Keratinocyte (primary cell): ENCODE measurements around the gene BEST3. TPM values are rescaled to one million over a fixed set of nuclear protein-coding genes. Genes with fewer than 3 reads are reported as not detected.
A peak's percentile ranks its signal among the peaks of the same experiment; 100 is the strongest.

Experiments
- DNase-seq: peaks from one replicate; pipeline ENCODE4 v3.0.0-alpha.2; 2011; ENCODE audit warnings: low read depth, missing footprints, low spot score
- FAIRE-seq: peaks from 2 replicates; lab custom pipeline; 2011; peaks lifted over from hg19 to GRCh38; lab: Jason Lieb, UNC
- H2AFZ ChIP-seq: 2 replicates; pipeline ENCODE4 v1.6.0; 2012; ENCODE audit warnings: low read length, control low read depth, inconsistent platforms; ENCODE audit not compliant: control insufficient read depth
- H3K27ac ChIP-seq: 2 replicates; pipeline ENCODE4 v1.5.1; 2011; ENCODE audit warnings: low read length; ENCODE audit not compliant: control insufficient read depth, insufficient read depth
- H3K27me3 ChIP-seq: 3 replicates; pipeline ENCODE4 v1.6.0; 2011; ENCODE audit warnings: low read length; ENCODE audit not compliant: control insufficient read depth, insufficient read depth; ENCODE audit errors: extremely low read depth
- H3K36me3 ChIP-seq, 2 experiments: 2 replicates in 1 of 2; 3 replicates in 1 of 2; pipeline ENCODE4 v1.5.1; 2011; ENCODE audit warnings: low read length in 2 of 2, mild to moderate bottlenecking in 1 of 2; ENCODE audit not compliant: control insufficient read depth in 2 of 2, insufficient read depth in 2 of 2; ENCODE audit errors: extremely low read depth in 1 of 2
- H3K4me1 ChIP-seq: 3 replicates; pipeline ENCODE4 v1.5.1; 2011; ENCODE audit warnings: low read length; ENCODE audit not compliant: control insufficient read depth, insufficient read depth; ENCODE audit errors: extremely low read depth
- H3K4me2 ChIP-seq: 3 replicates; pipeline ENCODE4 v1.6.0; 2011; ENCODE audit warnings: low read depth, low read length; ENCODE audit not compliant: control insufficient read depth, insufficient read depth; ENCODE audit errors: extremely low read depth
- H3K4me3 ChIP-seq, 3 experiments: fragments of 200-600 bp in 1 of 3; sonication (generic) in 1 of 3; 2 replicates in 2 of 3; 3 replicates in 1 of 3; pipeline ENCODE4 v1.5.1; 2011 to 2016; ENCODE audit warnings: low read length in 3 of 3, mild to moderate bottlenecking in 3 of 3, control low read depth in 2 of 3, inconsistent platforms in 1 of 3, low read depth in 1 of 3, mixed read lengths in 1 of 3, mixed run types in 1 of 3, moderate library complexity in 1 of 3; ENCODE audit not compliant: control insufficient read depth in 2 of 3, insufficient read depth in 2 of 3; ENCODE audit errors: extremely low read depth in 1 of 3
- H3K79me2 ChIP-seq: 2 replicates; pipeline ENCODE4 v1.6.0; 2012; ENCODE audit warnings: low read length; ENCODE audit not compliant: control insufficient read depth, insufficient read depth
- H3K9ac ChIP-seq: 3 replicates; pipeline ENCODE4 v1.6.0; 2011; ENCODE audit warnings: low read length; ENCODE audit not compliant: control insufficient read depth, insufficient read depth; ENCODE audit errors: extremely low read depth
- H3K9me1 ChIP-seq: 3 replicates; pipeline ENCODE4 v1.6.0; 2011; ENCODE audit warnings: low read length; ENCODE audit not compliant: control insufficient read depth, insufficient read depth; ENCODE audit errors: extremely low read depth
- H3K9me3 ChIP-seq: 2 replicates; pipeline ENCODE4 v1.5.1; 2012; ENCODE audit warnings: low read depth, low read length; ENCODE audit not compliant: control insufficient read depth
- H4K20me1 ChIP-seq: 3 replicates; pipeline ENCODE4 v1.6.0; 2011; ENCODE audit warnings: low read length; ENCODE audit not compliant: control insufficient read depth, insufficient read depth; ENCODE audit errors: extremely low read depth
- EZH2 ChIP-seq: IDR thresholded peaks from one replicate; pipeline ENCODE4 v1.6.1; 2012; ENCODE audit warnings: inconsistent platforms, mild to moderate bottlenecking, low read length, moderate library complexity
- dilution Hi-C: fragments of 300-500 bp; cut with MboI; formaldehyde crosslinking; loops from one replicate; pipeline ENCODE4 v1.7.0; 2020; ENCODE audit warnings: low sequenced_read_pairs; ENCODE audit not compliant: extremely low pct_ligation_motif_present
- polyA plus RNA-seq, 5 experiments: library from polyadenylated mRNA; depleted of rRNA in 3 of 5; stranded (reverse) in 3 of 5; stranded (forward) in 1 of 5; unstranded in 1 of 5; fragments of >200 nt; gene quantifications; 1 replicate in 1 of 5; 2 replicates in 3 of 5; 3 replicates in 1 of 5; pipeline versions ENCODE4 v1.2.1 to v1.2.3, GENCODE V29; 2011 to 2012; ENCODE audit warnings: missing spikeins in 2 of 5, low read depth in 1 of 5, low replicate concordance in 1 of 5
- TF ChIP-seq, protein P1 (sequence below), 3 experiments: IDR thresholded peaks in 1 of 3; conservative IDR thresholded peaks in 1 of 3; optimal IDR thresholded peaks in 1 of 3; 2 replicates in 2 of 3; 3 replicates in 1 of 3; pipeline versions ENCODE3 to v1.5.1; 2011; ENCODE audit warnings: low read length in 3 of 3, mild to moderate bottlenecking in 3 of 3, moderate library complexity in 2 of 3, control low read depth in 1 of 3, inconsistent platforms in 1 of 3; ENCODE audit not compliant: insufficient read depth in 2 of 3; ENCODE audit errors: extremely low read depth in 1 of 3

BEST3 gene
- polyA plus RNA-seq, 1 donor (not counting 4 experiments of a cell fraction or from before 2014, with no cell fraction given), result 0.07 TPM

DNA sequence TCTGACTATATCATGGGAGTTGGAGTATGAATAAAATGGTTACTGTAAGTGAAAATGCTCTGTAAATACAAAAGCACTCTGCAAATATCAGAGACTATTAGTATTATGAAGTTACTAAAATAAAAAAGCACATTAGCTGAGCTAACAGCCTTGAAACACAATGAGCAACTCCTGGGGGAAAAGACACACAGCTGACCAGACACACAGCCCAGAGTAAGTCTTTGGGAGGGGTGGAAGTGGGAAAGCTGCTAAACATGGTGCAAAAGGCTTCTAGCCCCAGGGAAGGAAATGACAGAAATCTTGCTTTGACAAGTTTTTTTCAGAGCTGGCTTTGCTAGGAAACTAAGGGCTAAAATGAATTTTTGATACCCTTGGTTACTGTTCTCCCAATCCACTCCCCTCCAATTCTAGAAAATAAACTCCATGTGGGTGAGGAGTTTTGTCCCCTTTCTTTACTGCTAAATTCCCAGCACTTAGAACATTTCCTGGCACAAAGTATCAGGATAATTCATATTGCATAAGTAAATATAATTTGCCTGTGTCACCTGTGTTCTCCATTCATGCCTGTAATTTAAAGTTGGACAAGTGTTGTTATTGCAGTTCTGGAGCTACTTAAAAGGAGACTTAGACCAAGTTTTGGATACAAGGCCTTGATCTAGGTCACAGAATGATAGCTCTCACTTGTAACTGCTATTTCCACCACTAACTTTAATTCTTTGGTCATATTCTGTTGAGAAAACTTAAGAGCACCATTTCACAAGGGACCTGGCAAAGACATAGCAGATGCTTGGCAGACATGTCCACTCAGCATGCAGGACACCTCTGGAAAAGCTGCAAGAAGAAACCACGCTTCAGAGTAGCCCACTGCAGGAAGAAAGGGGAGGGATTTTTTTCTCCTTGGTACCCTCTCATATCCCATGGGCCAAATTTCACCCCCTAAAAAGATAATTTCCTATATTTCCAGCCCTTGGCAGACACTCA is 20.5 kb upstream of the BEST3 start:
- H3K27ac ChIP-seq, result no peak overlapping the region
- FAIRE-seq (peak; percentile 48), DNase-seq (no peak)
- no peak overlapping the region for H3K4me3 ChIP-seq
- no peaks in the 10 kb centered on the region for H3K27me3 ChIP-seq
- no peaks in the 10 kb centered on the region for H3K79me2 ChIP-seq
- TF ChIP-seq EZH2, result no peak
- TF ChIP-seq, protein P1, sequence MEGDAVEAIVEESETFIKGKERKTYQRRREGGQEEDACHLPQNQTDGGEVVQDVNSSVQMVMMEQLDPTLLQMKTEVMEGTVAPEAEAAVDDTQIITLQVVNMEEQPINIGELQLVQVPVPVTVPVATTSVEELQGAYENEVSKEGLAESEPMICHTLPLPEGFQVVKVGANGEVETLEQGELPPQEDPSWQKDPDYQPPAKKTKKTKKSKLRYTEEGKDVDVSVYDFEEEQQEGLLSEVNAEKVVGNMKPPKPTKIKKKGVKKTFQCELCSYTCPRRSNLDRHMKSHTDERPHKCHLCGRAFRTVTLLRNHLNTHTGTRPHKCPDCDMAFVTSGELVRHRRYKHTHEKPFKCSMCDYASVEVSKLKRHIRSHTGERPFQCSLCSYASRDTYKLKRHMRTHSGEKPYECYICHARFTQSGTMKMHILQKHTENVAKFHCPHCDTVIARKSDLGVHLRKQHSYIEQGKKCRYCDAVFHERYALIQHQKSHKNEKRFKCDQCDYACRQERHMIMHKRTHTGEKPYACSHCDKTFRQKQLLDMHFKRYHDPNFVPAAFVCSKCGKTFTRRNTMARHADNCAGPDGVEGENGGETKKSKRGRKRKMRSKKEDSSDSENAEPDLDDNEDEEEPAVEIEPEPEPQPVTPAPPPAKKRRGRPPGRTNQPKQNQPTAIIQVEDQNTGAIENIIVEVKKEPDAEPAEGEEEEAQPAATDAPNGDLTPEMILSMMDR (optimal IDR thresholded peaks at IDR 0.05 in 1 of 3, IDR thresholded peaks at IDR 0.05 in 1 of 3, conservative IDR thresholded peaks at IDR 0.05 in 1 of 3; ENCODE audit: extremely low read depth in 1 of 3, insufficient read depth in 2 of 3, low read length in 3 of 3), result no peak
- H3K9me1 ChIP-seq, result no peaks in the 10 kb centered on the region
- no peaks in the 10 kb centered on the region for H4K20me1 ChIP-seq
- no peaks in the 10 kb centered on the region for H3K36me3 ChIP-seq
- H3K4me2 ChIP-seq, result no peak overlapping the region
- no peaks in the 10 kb centered on the region for H3K9me3 ChIP-seq
- H3K4me1 ChIP-seq, result no peaks in the 10 kb centered on the region
- no peak overlapping the region for H2AFZ ChIP-seq
- no peak overlapping the region for H3K9ac ChIP-seq
- dilution Hi-C loops, result no loop called here

DNA sequence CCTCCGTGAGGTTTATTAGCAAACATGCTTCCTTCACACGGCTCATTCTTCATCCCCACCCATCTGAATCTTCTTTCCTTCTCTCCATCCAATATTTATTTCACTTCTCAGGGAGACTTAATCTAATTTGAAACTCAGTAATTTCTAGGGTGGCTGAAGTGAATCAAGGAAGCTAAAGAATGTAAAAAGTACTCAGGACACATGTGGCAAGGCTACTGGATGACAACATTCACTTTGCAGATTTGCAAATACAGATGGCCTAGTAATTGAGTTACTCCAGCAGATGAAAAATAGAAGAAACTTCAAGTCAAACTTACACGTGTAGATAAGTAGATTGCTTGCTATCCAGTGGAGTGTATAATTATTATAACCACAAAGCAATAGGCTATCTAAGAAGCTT is 15.4 kb upstream of the BEST3 start:
- H3K9me1 ChIP-seq, result no peaks in the 10 kb centered on the region
- no peak for FAIRE-seq
- H4K20me1 ChIP-seq, result no peaks in the 10 kb centered on the region
- TF ChIP-seq, protein P1 (optimal IDR thresholded peaks at IDR 0.05 in 1 of 3, IDR thresholded peaks at IDR 0.05 in 1 of 3, conservative IDR thresholded peaks at IDR 0.05 in 1 of 3; ENCODE audit: extremely low read depth in 1 of 3, insufficient read depth in 2 of 3, low read length in 3 of 3), result no peak
- no peak for TF ChIP-seq EZH2
- no peak overlapping the region for H3K27ac ChIP-seq
- no peaks in the 10 kb centered on the region for H3K9me3 ChIP-seq
- H3K4me1 ChIP-seq, result no peaks in the 10 kb centered on the region
- no peak overlapping the region for H3K9ac ChIP-seq
- DNase-seq, result no peak
- no peaks in the 10 kb centered on the region for H3K27me3 ChIP-seq
- no peak overlapping the region for H3K4me3 ChIP-seq
- H3K36me3 ChIP-seq, result no peaks in the 10 kb centered on the region
- H3K79me2 ChIP-seq, result no peaks in the 10 kb centered on the region
- dilution Hi-C loops, result no loop called here
- H2AFZ ChIP-seq, result no peak overlapping the region
- H3K4me2 ChIP-seq, result no peak overlapping the region
